H9 (cell line): ENCODE results near the gene TRIO. TPM values are rescaled to one million over a fixed set of nuclear protein-coding genes. Genes with fewer than 3 reads are reported as not detected.

Experiments
- DNase-seq: peaks from one replicate; pipeline ENCODE4 v3.0.0-alpha.2; 2017
- H2AFZ ChIP-seq: one replicate; pipeline ENCODE4 v1.6.1; 2013; ENCODE audit warnings: mild to moderate bottlenecking, low read length, control low read depth, moderate library complexity
- H2AK5ac ChIP-seq: 2 replicates; pipeline ENCODE4 v1.6.1; 2013; ENCODE audit warnings: low read length, control low read depth, mixed read lengths; ENCODE audit not compliant: insufficient read length
- H2BK120ac ChIP-seq: one replicate; pipeline ENCODE4 v1.6.1; 2013; ENCODE audit warnings: low read depth, mild to moderate bottlenecking, low read length, control low read depth, inconsistent platforms; ENCODE audit not compliant: poor library complexity, severe bottlenecking
- H2BK12ac ChIP-seq: 2 replicates; pipeline ENCODE4 v1.6.1; 2013; ENCODE audit warnings: low read length, control low read depth, mixed read lengths, low read depth; ENCODE audit not compliant: insufficient read length
- H2BK15ac ChIP-seq: 2 replicates; pipeline ENCODE4 v1.6.1; 2013; ENCODE audit warnings: low read depth, low read length, control low read depth
- H2BK20ac ChIP-seq: one replicate; pipeline ENCODE4 v1.6.1; 2013; ENCODE audit warnings: low read depth, mild to moderate bottlenecking, low read length, control low read depth, inconsistent platforms; ENCODE audit not compliant: poor library complexity, severe bottlenecking
- H2BK5ac ChIP-seq: 2 replicates; pipeline ENCODE4 v1.6.1; 2013; ENCODE audit warnings: low read length, control low read depth, mixed read lengths; ENCODE audit not compliant: insufficient read length
- H3K14ac ChIP-seq: 2 replicates; pipeline ENCODE4 v1.6.1; 2013; ENCODE audit warnings: low read length, control low read depth; ENCODE audit not compliant: insufficient read depth
- H3K18ac ChIP-seq: 2 replicates; pipeline ENCODE4 v1.6.1; 2013; ENCODE audit warnings: low read depth, mild to moderate bottlenecking, mixed read lengths, low read length, control low read depth; ENCODE audit not compliant: insufficient read length
- H3K23ac ChIP-seq: 2 replicates; pipeline ENCODE4 v1.6.1; 2013; ENCODE audit warnings: low read length, control low read depth, mixed read lengths, low read depth; ENCODE audit not compliant: insufficient read length
- H3K23me2 ChIP-seq: 2 replicates; pipeline ENCODE4 v1.6.1; 2013; ENCODE audit warnings: low read depth, mild to moderate bottlenecking, mixed read lengths, low read length, control low read depth; ENCODE audit not compliant: insufficient read length, poor library complexity, severe bottlenecking
- H3K27ac ChIP-seq: 2 replicates; pipeline ENCODE4 v1.5.1; 2013; ENCODE audit warnings: low read length, control low read depth, mixed read lengths, low read depth; ENCODE audit not compliant: insufficient read length
- H3K27me3 ChIP-seq: 2 replicates; pipeline ENCODE4 v1.6.1; 2013; ENCODE audit warnings: low read length, control low read depth, inconsistent platforms; ENCODE audit not compliant: insufficient read depth
- H3K4ac ChIP-seq: 2 replicates; pipeline ENCODE4 v1.6.1; 2013; ENCODE audit warnings: low read depth, mild to moderate bottlenecking, control low read depth, inconsistent platforms, low read length, moderate library complexity
- H3K4me1 ChIP-seq: 2 replicates; pipeline ENCODE4 v1.6.1; 2013; ENCODE audit warnings: low read length, control low read depth, inconsistent platforms; ENCODE audit not compliant: insufficient read depth
- H3K4me2 ChIP-seq: 2 replicates; pipeline ENCODE4 v1.6.1; 2013; ENCODE audit warnings: low read length, control low read depth, mixed read lengths; ENCODE audit not compliant: insufficient read length, insufficient read depth
- H3K56ac ChIP-seq: 2 replicates; pipeline ENCODE4 v1.6.1; 2013; ENCODE audit warnings: low read depth, mild to moderate bottlenecking, mixed read lengths, low read length, control low read depth; ENCODE audit not compliant: insufficient read length
- H3K79me1 ChIP-seq: 2 replicates; pipeline ENCODE4 v1.6.1; 2013; ENCODE audit warnings: low read depth, mild to moderate bottlenecking, moderate library complexity, low read length, control low read depth, inconsistent platforms; ENCODE audit not compliant: insufficient read depth, poor library complexity, severe bottlenecking
- H3K79me2 ChIP-seq: 2 replicates; pipeline ENCODE4 v1.6.1; 2013; ENCODE audit warnings: low read length, control low read depth, inconsistent platforms; ENCODE audit not compliant: insufficient read depth
- H3K9ac ChIP-seq: 2 replicates; pipeline ENCODE4 v1.6.1; 2013; ENCODE audit warnings: low read length, control low read depth, mixed read lengths; ENCODE audit not compliant: insufficient read length; ENCODE audit errors: extremely low read depth
- H3K9me3 ChIP-seq: one replicate; pipeline ENCODE4 v1.6.1; 2013; ENCODE audit warnings: low read depth, low read length, inconsistent platforms; ENCODE audit not compliant: control insufficient read depth
- H3T11ph ChIP-seq: one replicate; pipeline ENCODE4 v1.6.1; 2013; ENCODE audit warnings: mild to moderate bottlenecking, low read length, control low read depth, inconsistent platforms
- H4K20me1 ChIP-seq: one replicate; pipeline ENCODE4 v1.6.1; 2013; ENCODE audit not compliant: control insufficient read depth, insufficient read length, insufficient read depth
- H4K5ac ChIP-seq: 2 replicates; pipeline ENCODE4 v1.6.1; 2013; ENCODE audit warnings: low read depth, mild to moderate bottlenecking, mixed read lengths, low read length, control low read depth; ENCODE audit not compliant: insufficient read length
- H4K8ac ChIP-seq: replicated peaks from 2 replicates; pipeline ENCODE4 v1.6.1; 2013; ENCODE audit warnings: low read length, control low read depth, mixed read lengths, low read depth; ENCODE audit not compliant: insufficient read length
- H4K91ac ChIP-seq: 2 replicates; pipeline ENCODE4 v1.6.1; 2013; ENCODE audit warnings: low read depth, mild to moderate bottlenecking, moderate library complexity, mixed read lengths, low read length, control low read depth; ENCODE audit not compliant: insufficient read length
- H3K27ac Mint-ChIP-seq, 3 experiments: 2 replicates in 2 of 3; 3 replicates in 1 of 3; pipeline ENCODE4 v1.8.0; 2020 to 2021; ENCODE audit warnings: mixed read lengths in 3 of 3, mild to moderate bottlenecking in 1 of 3, moderate library complexity in 1 of 3
- H3K27me3 Mint-ChIP-seq: 2 replicates; pipeline ENCODE4 v1.8.0; 2021; ENCODE audit warnings: low read depth, mild to moderate bottlenecking, moderate library complexity, mixed read lengths
- H3K36me3 Mint-ChIP-seq, 3 experiments: 2 replicates in 2 of 3; 3 replicates in 1 of 3; pipeline ENCODE4 v1.8.0; 2020 to 2021; ENCODE audit warnings: low read depth in 3 of 3, mixed read lengths in 3 of 3; ENCODE audit not compliant: insufficient read depth in 1 of 3
- H3K4me1 Mint-ChIP-seq, 2 experiments: 2 replicates each; pipeline ENCODE4 v1.8.0; 2020; ENCODE audit warnings: mixed read lengths in 2 of 2
- H3K4me3 Mint-ChIP-seq, 2 experiments: 2 replicates in 1 of 2; 3 replicates in 1 of 2; pipeline ENCODE4 v1.8.0; 2020 to 2021; ENCODE audit warnings: mild to moderate bottlenecking in 2 of 2, mixed read lengths in 2 of 2, moderate library complexity in 1 of 2
- H3K9me3 Mint-ChIP-seq, 2 experiments: 2 replicates in 1 of 2; 3 replicates in 1 of 2; pipeline ENCODE4 v1.8.0; 2020; ENCODE audit warnings: mild to moderate bottlenecking in 2 of 2, mixed read lengths in 2 of 2, moderate library complexity in 1 of 2
- CTCF ChIP-seq: fragments of 200-600 bp; sonication (generic); conservative IDR thresholded peaks from 3 replicates; pipeline ENCODE4 v1.8.0; 2021; ENCODE audit warnings: antibody characterized with exemption, mild to moderate bottlenecking
- WGBS: extraction: QIAGEN DNeasy Blood & Tissue Kit; methylation state at CpG from one replicate; pipeline ENCODE4 v1.1.7; 2013; ENCODE audit warnings: missing lambda C conversion rate, low lambda C conversion rate, mixed read lengths; ENCODE audit not compliant: insufficient read length; ENCODE audit errors: extremely low coverage; 5-methylcytosine and 5-hydroxymethylcytosine counted together
- total RNA-seq: library from RNA; stranded (reverse); gene quantifications from 2 replicates; pipeline ENCODE4 v1.2.1, GENCODE V29; 2021

The TRIO gene
- total RNA-seq, 1 experiment from 2014 or later = 87.8 TPM

GRCh38 chr5:14270209-14270702 lies 127.1 kb downstream of the TRIO start:
- Histone ChIP-seq H2BK20ac (no peak overlapping the region), H3K4me2 (no peak overlapping the region), H3K14ac (no peak overlapping the region), H2BK120ac (no peak overlapping the region), H3K79me2 (peaks cover 10% of the 10 kb centered on the region; the same call in 1 of the 2 replicates), H2BK15ac (no peak overlapping the region), H3K9ac (no peak overlapping the region), H2BK5ac (no peak overlapping the region), H3K18ac (no peak overlapping the region), H4K8ac (no peak overlapping the region), H2BK12ac (no peak overlapping the region), H3K9me3 (no peaks in the 10 kb centered on the region), H4K5ac (no peak overlapping the region), H3K27ac (no peak overlapping the region), H2AK5ac (no peak overlapping the region), H3K23me2 (no peaks in the 10 kb centered on the region), H3K56ac (no peak overlapping the region), H4K91ac (no peak overlapping the region), H3K4ac (no peak overlapping the region), H3T11ph (no peak overlapping the region), H3K79me1 (no peaks in the 10 kb centered on the region), H2AFZ (no peak overlapping the region), H4K20me1 (no peaks in the 10 kb centered on the region), H3K23ac (no peak overlapping the region), H3K27me3 (no peaks in the 10 kb centered on the region), H3K4me1 (peaks cover 12% of the 10 kb centered on the region)
- no peak overlapping the region; a peak in 1 of 5 replicates for H3K4me3 Mint-ChIP-seq
- H3K27me3 Mint-ChIP-seq = no peaks in the 10 kb centered on the region
- no peaks in the 10 kb centered on the region for H3K9me3 Mint-ChIP-seq
- peaks cover 51% of the 10 kb centered on the region in 2 experiments for H3K4me1 Mint-ChIP-seq
- TF ChIP-seq CTCF = peak; percentile 83
- H3K27ac Mint-ChIP-seq = peak overlapping the region in 1 of 3 experiments; percentile 50; a peak in 1 of 7 replicates
- DNase-seq = peak; percentile 64
- no CpG with 5 or more reads among the region's 3 CpGs for WGBS
- peaks cover 0 to 5% (median 3%) of the 10 kb centered on the region in 3 experiments; a peak in 5 of 7 replicates for H3K36me3 Mint-ChIP-seq
